Bone marrow (tissue), 2 donors: Measurements from ENCODE around the gene FXYD7.
A peak's percentile ranks its signal among the peaks of the same experiment; 100 is the strongest.
"Not testable (repeated sequence)": the region's sequence is repeated elsewhere in the genome, so short reads cannot be mapped to it uniquely, and the experiment has no call there.

Experiments
- DNase-seq, 2 donors: peaks; one replicate each; lab custom pipeline; 2025; lab: John Stamatoyannopoulos, UW

Gene FXYD7

DNA sequence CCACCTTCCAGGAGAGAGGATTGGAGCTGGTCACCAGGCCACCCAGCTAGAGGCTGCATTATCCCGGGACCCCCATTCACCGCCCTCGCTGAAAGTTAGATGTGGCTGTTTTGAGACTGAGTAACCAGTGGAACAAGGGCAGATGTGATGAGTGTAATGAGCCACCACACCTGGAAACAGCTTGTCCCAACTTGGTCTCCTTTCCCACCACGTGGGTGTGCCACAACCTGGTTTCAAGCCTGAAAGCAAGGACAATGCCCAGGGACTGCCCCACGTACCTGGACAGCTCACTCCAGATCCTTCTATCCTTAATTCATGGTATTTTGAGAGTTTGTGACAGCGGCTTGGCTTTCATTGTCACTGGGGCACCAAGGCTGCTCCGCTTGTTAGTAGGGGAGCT is 15.2 kb upstream of the FXYD7 start:
- DNase-seq, result no peak

DNA sequence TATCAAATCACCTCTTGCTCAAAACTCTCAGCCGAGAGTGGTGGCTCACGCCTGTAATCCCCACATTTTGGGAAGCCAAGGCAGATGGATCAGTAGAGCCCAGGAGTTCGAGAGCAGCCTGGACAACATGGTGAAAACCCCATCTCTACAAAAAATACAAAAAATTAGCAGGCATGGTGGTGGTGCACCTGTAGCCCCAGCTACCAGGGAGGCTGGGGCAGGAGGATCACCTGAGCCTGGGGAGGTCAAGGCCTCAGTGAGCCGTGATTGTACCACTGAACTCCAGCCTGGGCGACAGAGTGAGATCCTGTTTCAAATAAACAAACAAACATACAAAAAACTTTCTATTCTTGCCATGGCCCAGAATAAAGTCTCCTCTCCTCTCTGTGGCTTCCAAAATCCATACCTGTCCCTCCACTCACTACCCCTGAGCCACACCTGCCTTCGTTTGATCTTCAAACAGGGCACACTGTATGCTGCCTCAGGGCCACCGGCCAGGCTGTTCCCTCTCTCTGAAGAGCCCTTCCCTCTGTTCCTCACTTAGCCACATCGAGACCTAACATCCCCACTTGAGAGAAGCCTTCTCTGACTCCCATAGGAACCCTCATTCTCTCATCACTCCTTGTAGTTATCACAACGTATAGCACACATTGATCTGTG is 14.5 kb upstream of the FXYD7 start:
- DNase-seq, result no peak

DNA sequence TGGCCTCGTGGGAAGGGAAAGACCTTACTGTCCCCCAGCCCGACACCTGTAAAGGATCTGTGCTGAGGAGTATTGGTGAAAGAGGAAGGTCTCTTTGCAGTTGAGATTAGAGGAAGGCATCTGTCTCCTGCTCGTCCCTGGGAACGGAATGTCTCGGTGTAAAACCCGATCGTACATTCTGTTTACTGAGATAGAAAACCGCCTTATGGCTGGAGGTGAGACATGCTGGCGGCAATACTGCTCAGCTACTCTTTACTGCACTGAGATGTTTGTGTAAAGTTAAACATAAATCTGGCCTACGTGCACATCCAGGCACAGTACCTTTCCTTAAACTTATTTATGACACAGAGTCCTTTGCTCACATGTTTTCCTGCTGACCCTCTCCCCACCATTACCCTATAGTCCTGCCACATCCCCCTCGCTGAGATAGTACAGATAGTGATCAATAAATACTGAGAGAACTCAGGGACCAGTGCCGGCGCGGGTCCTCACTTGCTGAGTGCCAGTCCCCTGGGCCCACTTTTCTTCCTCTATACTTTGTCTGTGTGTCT is 13.3 kb upstream of the FXYD7 start:
- not testable (repeated sequence) for DNase-seq

DNA sequence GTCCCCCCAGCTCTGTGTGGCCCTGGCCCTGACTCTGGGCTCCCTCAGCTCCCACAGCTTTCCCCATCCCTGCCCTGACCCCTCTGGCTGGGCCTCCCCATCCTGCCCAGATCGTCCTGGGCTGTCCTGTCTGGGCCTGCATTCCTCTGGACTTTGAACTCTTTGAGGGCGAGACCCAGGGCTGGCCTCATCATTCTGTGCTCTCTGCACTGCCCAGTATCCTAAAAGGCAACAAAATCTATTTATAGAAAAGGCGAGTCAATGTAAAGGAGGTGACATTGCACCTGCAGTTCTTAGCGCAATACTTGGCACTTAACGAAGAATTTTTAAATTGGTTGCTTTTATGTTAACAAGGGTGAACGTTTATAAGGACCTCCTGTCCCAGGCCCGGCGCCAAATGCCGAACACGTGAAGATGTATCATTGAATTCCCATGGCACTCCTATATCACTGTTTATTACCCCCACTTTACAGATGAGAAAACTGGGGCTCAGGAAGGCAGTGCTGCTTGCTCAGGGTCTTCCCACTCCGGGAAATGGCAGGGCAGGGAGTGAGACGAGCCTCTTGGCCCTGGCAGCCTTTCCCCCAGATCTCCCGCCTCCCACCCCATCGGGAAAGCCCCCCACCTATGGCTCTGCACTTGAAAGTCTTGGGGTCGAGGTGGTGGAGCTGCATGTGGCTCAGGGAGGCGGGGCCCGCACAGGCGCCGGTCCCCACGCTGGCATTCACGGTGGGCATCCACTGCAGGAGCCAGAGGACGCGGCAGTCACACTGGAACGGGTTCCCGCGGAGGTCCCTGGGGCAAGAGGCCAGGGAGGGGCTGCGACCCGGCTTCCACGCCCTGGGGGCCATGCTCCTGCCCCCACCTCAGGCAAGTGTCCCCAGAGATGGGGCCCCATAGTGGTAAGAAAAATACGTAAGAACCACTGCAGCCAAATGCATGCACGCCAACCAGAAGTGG is 12.0 kb upstream of the FXYD7 start:
- DNase-seq, result no peak

DNA sequence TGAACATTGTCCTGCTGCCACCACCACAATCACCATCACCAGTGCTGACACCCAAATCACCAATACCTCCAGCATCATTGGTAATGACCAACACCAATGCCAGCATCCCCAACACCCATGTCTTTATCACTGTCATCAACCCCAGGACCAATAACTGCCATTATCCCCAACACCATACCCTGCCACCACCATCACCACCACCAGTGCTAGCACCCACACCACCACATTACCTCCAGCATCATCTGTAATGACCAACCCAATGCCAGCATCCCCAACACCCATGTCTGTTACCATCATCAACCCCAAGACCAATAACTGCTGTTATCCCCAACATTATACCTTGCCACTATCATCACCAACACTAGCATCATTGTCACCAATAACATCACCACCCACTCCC is 10.8 kb upstream of the FXYD7 start:
- no peak for DNase-seq

DNA sequence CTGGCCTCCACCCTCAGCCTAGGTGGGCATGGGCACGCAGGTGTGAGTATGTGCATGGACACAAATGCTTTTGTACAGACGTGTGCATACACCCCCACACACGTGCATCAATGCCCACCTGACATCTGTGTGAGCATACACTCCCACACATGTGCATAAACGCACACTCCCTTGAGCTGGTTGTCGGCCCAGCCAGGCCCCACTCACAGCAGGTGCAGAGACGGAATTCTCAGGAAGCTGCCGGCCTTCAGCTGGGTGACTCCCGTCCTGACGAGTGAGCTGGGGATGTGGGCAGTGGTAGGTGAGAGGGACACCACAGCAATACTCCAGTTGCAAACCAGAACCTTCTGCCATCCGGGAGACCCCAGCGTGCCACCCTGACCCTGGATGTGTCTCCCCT is 9.2 kb upstream of the FXYD7 start:
- DNase-seq, result no peak

DNA sequence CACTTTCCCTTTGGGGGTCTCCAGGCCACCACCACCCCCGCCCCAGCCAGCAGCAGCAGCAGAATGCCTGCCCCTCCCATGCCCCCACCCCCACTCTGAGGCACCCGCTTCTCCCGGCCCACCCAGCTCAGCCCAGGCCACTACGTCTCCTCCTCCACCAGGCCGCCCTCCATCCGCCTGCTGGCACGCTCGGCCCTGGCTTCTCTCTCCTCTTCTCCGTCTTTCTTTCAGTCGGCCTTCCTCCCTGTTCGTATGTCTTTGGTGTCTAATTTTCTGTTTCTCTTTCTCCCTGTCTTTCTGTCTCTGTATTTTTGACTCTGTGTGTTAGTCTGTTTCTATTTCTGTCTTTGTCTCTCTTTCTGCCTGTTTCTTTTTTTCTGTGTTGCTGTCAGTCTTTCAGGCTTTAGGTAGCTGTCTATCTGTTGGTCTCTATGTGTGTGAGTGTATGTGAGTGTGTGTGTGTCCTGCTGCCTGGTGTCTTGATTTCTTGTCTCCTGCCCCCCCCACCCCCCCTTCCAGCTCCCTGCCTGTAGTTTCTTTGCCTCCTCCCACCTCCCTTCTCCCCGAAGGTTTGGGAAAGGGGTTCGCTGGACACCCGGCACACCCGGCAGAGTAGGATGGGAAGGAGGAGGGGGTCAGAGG is 8.3 kb upstream of the FXYD7 start, which contains the start of gene LGI4:
LGI4 (minus strand) TSS at position 459 of the 642 bp plus-strand sequence; CDS start at position 80, 379 bp downstream.
- DNase-seq, result no peak

DNA sequence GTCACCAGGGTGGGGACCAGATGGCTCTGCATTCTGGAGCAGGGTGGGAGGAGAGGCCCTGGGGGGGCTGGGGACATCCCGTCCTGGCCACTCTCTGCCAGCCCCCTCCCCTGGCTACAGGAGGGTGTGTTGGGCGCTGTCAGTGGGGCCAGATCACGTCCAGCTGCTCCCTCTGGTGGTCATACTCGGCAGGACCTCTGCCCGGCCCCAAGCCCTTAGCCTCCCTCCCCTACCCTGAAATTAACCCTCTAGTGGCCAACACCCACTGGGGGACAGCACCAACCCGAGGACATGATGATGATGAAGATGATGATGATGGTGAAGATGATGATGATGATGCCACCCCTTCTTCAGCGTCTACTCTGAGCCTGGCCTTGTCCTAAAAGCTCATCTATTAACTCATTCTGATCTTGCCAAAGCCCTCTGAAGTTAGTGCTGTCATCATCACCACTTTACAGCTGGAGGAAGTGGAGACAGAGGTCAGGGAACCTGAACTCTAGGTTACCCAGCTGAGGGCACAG is 7.6 kb upstream of the FXYD7 start:
- DNase-seq, result peak; percentile 43 to 58

DNA sequence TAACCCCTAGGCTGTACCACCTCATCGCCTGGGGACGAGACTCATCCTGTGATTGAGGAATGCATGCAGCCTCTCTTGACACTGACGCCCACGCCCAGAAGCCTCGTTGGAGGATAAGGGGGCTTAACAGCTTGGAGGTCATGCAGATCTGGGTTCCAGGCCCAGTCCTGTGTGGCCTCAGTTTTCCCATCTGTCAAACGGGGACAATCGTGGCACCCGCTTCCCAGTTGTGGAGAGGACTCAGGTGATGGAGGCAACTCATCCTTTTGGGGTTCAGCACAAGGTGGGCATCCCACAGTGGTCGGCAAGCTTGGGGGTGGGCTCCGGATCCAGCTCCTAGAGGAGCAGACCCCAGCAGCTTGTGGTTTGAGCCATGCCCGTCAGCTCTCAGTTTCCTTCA is 6.8 kb upstream of the FXYD7 start:
- DNase-seq, result no peak

DNA sequence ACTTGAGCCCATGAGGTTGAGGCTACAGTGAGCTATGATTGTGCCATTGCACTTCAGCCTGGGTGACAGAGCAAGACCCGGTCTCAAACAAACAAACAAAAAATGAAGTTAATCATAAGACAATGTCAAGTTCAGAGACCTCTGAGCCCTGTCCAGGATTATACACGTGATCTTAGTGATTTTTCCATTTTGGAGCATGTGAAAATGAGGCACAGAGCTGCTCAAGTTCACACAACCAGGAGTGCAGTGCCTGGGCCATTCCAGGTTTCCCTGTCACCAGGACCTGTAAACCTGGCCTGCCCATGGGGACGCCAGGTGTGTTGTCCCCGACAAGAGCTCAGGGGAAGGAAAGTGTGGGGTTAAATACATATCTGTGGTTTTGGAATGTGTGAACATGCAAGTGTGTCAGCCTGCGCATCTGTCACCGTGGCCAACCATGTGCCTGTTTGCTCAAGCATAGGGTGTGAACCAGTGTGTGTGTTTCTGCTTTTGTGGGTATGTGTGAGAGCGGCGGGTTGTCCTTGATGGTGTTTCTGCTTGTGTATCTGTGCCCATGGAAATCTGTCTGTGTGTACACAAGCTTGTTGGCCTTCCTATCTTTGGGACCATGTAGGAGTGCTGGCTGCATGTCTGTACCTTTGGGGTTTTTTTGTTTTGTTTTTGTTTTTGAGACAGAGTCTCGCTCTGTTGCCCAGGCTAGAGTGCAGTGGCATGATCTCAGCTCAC is 5.9 kb upstream of the FXYD7 start:
- DNase-seq, result no peak

DNA sequence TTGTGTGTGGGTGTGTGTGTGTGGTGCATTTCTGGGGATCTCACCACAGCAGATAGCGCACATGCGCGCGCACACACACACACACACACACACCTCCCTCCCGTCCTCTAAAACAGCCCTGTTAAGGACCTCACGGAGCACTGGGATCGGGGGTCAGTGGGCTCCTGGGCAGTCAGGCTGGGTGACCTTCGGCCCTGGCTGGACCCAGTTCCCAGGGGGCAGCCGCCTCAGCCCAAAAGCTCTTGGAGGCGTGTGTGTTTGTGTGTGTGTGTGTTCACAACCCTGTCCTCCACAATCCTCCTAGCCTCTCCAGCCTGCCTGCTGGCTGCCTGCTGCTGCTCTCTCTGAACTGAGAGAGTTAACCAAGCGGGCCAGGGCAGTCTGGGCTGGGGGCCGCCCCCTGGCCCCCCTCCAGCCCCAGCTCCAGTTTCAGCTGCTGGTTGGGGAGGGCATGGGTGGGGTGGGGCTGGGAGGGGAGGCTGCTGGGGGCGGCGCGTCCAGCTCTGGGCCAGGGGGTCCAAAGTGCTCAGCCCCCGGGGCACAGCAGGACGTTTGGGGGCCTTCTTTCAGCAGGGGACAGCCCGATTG is 4.7 kb upstream of the FXYD7 start, which contains the start of gene FXYD1:
FXYD1 (plus strand) TSS at position 520 of the 588 bp plus-strand sequence. CDS start 1,256 bp downstream, outside the sequence.
- no peak for DNase-seq

DNA sequence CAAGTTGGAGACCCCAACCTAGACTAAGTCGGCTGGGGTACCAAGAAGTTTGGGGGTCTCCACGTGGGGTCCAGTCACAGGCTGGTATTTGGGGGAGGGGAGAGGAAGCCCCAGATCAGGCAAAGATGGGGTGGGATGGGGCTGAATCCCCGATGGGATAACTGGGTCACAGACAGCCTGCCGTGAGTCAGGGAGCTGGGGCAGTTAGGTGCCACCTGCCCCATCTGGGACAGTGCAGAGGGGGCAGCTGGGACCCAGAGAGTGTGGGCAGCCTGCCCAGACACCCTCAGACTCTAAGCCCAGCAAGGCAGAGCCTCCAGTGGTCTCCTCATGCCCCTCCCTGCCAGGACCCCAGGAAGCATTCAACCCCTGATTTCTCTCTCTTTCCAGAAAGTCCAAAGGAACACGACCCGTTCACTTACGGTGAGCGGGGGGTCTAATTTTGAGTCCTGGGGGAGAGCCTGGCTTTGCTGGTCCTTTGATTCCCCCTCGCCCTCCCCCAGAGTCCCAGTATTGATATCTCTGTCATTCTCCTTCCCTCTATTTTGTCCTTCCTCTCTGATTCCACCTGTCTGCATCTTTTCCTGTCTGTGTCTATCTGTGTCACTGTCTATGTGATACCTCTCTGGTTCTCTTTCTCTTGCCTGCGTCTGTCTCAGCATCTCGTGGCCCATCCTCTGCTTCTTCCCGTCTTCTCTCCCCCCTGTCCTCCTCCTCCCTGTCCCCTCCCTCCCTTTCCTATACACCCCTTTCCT is 2.7 kb upstream of the FXYD7 start:
- DNase-seq, result no peak

DNA sequence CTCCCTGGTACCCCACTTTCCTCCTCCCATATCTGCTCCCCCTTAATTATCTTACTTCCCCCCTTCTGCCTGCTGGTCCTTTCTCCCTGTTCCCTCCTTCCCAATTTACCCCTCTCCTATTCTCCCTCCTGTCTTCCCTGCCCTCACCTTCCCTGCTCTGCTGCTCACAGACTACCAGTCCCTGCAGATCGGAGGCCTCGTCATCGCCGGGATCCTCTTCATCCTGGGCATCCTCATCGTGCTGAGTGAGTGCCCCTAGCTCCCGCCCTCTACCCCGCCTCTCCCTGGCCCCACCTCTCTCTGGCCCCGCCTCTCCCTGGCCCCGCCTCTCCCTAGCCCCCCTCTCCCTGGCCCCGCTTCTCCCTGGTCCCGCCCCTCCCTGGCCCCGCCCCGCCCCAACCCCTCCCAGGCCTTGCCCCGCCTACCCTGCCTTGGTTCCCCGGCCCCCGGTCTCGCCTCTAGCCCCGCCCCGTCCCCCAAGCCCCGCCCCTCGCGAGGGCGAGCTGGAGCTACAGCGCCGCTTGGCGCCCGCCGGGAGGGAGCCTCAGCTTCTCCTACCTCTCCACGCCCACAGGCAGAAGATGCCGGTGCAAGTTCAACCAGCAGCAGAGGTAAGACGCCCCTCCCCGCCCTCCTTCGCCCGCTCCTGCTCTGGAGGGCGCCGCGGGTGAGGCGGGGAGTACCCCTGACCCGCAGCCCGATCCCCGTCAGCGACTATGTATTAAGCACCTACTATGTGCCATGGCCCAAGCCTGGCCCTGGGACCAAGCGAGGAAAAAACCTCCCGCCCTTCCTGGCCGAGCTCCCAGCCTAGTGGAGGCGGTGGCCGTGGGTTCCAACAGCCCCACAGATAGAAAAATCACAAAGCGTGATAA is 1.9 kb upstream of the FXYD7 start:
- peak; percentile 71 to 89 for DNase-seq

DNA sequence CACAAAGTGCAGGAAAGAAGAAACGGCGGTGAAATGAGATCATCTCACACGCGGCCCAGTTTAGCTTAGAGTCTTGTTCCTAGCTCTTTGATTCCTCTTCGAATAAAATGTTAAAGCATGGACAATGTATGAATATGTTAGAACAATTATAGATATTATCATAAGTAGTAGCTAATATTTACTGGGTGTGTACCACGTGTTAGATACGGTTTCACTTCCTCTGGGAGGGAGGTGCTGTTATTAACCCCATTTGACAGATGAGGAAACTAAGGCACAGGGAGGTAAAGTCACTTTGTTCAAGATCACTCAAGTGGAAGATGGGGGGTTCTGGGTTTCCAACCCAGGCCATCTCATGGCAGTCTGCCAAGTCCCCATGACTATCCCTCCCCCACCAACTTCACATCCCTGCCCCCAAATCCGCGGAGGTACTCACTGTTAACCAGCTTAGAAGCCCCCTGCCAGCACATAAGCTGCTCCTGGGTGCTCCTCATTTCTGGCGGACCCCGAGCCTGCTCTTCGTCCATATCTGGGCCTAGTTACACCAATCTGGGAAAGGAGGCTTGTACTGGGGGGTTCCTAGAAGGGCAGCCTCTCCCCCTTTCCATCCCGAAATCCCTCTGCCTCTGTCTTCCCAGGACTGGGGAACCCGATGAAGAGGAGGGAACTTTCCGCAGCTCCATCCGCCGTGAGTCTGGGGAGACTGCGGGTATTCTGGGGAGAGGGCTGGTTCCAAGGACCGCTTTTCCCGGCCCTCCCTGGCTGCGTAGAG is 1.0 kb upstream of the FXYD7 start:
- DNase-seq, result no peak

DNA sequence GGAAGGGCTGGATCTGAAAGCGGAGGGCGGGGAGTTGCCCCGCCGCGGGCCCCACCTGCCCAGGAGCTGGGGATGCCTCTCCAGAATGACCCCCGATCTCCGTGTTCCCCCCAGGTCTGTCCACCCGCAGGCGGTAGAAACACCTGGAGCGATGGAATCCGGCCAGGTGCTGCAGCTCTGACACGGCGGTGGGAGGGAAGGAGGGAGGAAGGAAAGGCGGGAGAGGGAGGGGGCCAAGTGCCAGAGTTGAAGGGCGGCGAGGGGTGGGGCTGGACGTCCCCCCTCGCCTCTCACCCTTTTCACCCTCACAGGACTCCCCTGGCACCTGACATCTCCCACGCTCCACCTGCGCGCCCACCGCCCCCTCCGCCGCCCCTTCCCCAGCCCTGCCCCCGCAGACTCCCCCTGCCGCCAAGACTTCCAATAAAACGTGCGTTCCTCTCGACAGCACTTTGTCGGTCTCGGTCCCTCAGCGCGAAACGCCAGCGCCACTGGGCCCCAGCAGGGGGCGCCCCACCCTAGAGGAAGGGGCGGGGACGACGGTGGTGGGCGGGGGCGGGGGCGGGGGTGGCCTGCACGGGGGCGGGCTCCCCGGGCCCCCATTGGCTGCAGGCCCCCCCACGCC is 337 bp upstream of the FXYD7 start:
- DNase-seq, result peak in 1 of 2 donors; percentile 10

DNA sequence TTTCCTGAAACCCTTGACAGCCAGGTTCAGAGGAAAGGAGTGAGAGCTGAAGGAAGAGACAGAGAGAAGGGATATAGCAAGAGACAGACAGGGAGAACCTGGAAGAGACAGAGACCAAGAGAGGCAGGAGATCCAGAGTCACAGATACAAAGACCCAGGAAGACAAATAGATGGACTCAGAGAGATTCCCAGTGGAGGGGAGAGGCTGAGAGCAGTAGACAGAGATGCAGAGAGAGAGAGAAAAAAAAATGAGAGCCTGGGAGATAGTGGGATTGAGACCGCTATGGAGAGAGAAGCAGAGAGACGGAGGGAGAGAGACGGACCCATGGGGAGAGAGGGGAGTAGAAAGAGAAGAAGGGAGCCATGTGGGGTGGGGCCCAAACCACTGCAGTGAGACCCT is 763 bp downstream of the FXYD7 start:
- no peak for DNase-seq

DNA sequence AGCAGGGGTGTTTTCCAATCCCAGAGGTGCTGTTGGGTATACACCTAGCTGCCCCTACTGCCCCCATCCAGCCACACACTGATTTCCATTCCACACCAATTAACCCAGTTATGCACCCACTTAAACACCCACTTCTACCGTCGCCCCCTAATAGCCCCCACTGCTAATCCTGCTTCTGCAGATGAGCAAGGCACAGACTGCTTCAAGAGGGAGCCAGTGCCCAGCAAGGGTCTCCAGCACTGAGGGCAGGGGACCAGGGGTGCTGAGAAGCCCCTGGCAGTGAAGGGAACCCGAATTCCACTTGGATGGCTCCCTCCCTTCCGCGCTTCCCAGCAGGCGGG is 1.2 kb downstream of the FXYD7 start:
- no peak for DNase-seq
